HG02759 (cell line): ENCODE measurements around the gene TNKS2.
"Not testable (repeated sequence)": the region's sequence is repeated elsewhere in the genome, so short reads cannot be mapped to it uniquely, and the experiment has no call there.

ENCODE experiments used
- ATAC-seq: cut with Tn5 transposase; IDR thresholded peaks from one replicate; pipeline ENCODE4 v1.9.1; 2021; ENCODE audit warnings: mild to moderate bottlenecking, moderate library complexity; ENCODE audit not compliant: unreplicated experiment

The TNKS2 gene

GRCh38 chr10:91797874-91798648 lies at the start of gene TNKS2:
Gene TNKS2, plus strand, starts transcription at chr10:91798426. Its CDS starts 265 bp downstream, at chr10:91798691.
- ATAC-seq: peak; percentile 83

GRCh38 chr10:91749592-91749991 lies 48.6 kb upstream of the TNKS2 start:
- not testable (repeated sequence) for ATAC-seq

- ATAC-seq: no peak
Observed at GRCh38 chr10:91756286-91756685, 41.9 kb upstream of the TNKS2 start.

GRCh38 chr10:91758303-91759146 lies 39.7 kb upstream of the TNKS2 start:
- ATAC-seq: no peak

GRCh38 chr10:91759581-91759986 lies 38.6 kb upstream of the TNKS2 start:
- no peak for ATAC-seq

GRCh38 chr10:91761721-91762120 lies 36.5 kb upstream of the TNKS2 start:
- ATAC-seq: no peak

- ATAC-seq: no peak
Observed at GRCh38 chr10:91762878-91763277, 35.3 kb upstream of the TNKS2 start.

- ATAC-seq: no peak
Observed at GRCh38 chr10:91766676-91767075, 31.6 kb upstream of the TNKS2 start.

- ATAC-seq: no peak
Observed at GRCh38 chr10:91768123-91768522, 30.1 kb upstream of the TNKS2 start.

GRCh38 chr10:91771907-91772306 lies 26.3 kb upstream of the TNKS2 start:
- ATAC-seq: no peak

GRCh38 chr10:91772461-91772860 lies 25.8 kb upstream of the TNKS2 start:
- ATAC-seq: no peak

- ATAC-seq: no peak
Observed at GRCh38 chr10:91772869-91773268, 25.4 kb upstream of the TNKS2 start.

GRCh38 chr10:91774571-91774970 lies 23.7 kb upstream of the TNKS2 start:
- ATAC-seq: no peak

- no peak for ATAC-seq
Observed at GRCh38 chr10:91775731-91776130, 22.5 kb upstream of the TNKS2 start.

- ATAC-seq: no peak
Observed at GRCh38 chr10:91776266-91776665, 22.0 kb upstream of the TNKS2 start.

- no peak for ATAC-seq
Observed at GRCh38 chr10:91778485-91778884, 19.7 kb upstream of the TNKS2 start.

- no peak for ATAC-seq
Observed at GRCh38 chr10:91779011-91779605, 19.1 kb upstream of the TNKS2 start.

GRCh38 chr10:91782539-91782938 lies 15.7 kb upstream of the TNKS2 start:
- ATAC-seq: no peak

GRCh38 chr10:91785830-91786229 lies 12.4 kb upstream of the TNKS2 start:
- no peak for ATAC-seq

GRCh38 chr10:91787258-91787657 lies 11.0 kb upstream of the TNKS2 start:
- no peak for ATAC-seq

GRCh38 chr10:91787810-91788209 lies 10.4 kb upstream of the TNKS2 start:
- no peak for ATAC-seq

- no peak for ATAC-seq
Observed at GRCh38 chr10:91788527-91788926, 9.7 kb upstream of the TNKS2 start.
